HepG2 (cell line): ENCODE results near the gene RFC2. TPM values are rescaled to one million over a fixed set of nuclear protein-coding genes. Genes with fewer than 3 reads are reported as not detected.

ENCODE experiments used
- BORCS8-MEF2B ChIP-seq: sonication (generic); formaldehyde crosslinking; IDR thresholded peaks from 2 replicates; pipeline ENCODE4 v1.8.0; 2022; ENCODE audit warnings: mild to moderate bottlenecking, missing genetic modification reagents
- CREM ChIP-seq, 2 experiments: sonication (generic) in 1 of 2; formaldehyde crosslinking in 1 of 2; IDR thresholded peaks; 2 replicates each; pipeline versions ENCODE4 v1.4.0 to v1.6.1; 2016 to 2020; ENCODE audit warnings: antibody characterized with exemption in 1 of 2, mild to moderate bottlenecking in 1 of 2, missing genetic modification reagents in 1 of 2
- EZH2 ChIP-seq: conservative IDR thresholded peaks from 2 replicates; pipeline ENCODE4 v1.6.1; 2012; ENCODE audit warnings: mild to moderate bottlenecking, low read depth, low read length, moderate library complexity
- FOXK2 ChIP-seq: fragments of 450-650 bp; IDR thresholded peaks from 2 replicates; pipeline ENCODE4 v1.6.1; 2016
- MATR3 ChIP-seq: sonication (generic); formaldehyde crosslinking; IDR thresholded peaks from 2 replicates; pipeline ENCODE4 v1.4.0; 2020; ENCODE audit warnings: missing genetic modification reagents
- MTA1 ChIP-seq: sonication (generic); formaldehyde crosslinking; IDR thresholded peaks from 2 replicates; pipeline ENCODE4 v1.4.0; 2020; ENCODE audit warnings: missing genetic modification reagents, mild to moderate bottlenecking, borderline replicate concordance
- NFE2L1 ChIP-seq: sonication (generic); formaldehyde crosslinking; IDR thresholded peaks from 2 replicates; pipeline ENCODE4 v1.4.0; 2020; ENCODE audit warnings: missing genetic modification reagents, mild to moderate bottlenecking, borderline replicate concordance
- RBFOX2 ChIP-seq: fragments of 200-400 bp; formaldehyde crosslinking; IDR thresholded peaks from 2 replicates; pipeline ENCODE4 v1.6.1; 2017; ENCODE audit warnings: low read depth, mild to moderate bottlenecking, low read length
- RBM39 ChIP-seq: fragments of 200-400 bp; formaldehyde crosslinking; IDR thresholded peaks from one replicate; pipeline ENCODE4 v1.6.1; 2018; ENCODE audit warnings: antibody characterized with exemption, mild to moderate bottlenecking, low read depth, low read length; ENCODE audit not compliant: poor library complexity, severe bottlenecking
- TCF7L2 ChIP-seq: IDR thresholded peaks from 2 replicates; pipeline ENCODE4 v1.6.1; 2011; ENCODE audit warnings: mild to moderate bottlenecking, low read depth, low read length, moderate library complexity
- TP53 ChIP-seq: sonication (generic); formaldehyde crosslinking; conservative IDR thresholded peaks from 2 replicates; pipeline ENCODE4 v1.4.0; 2020; ENCODE audit warnings: missing genetic modification reagents
- TSC22D2 ChIP-seq: sonication (generic); formaldehyde crosslinking; IDR thresholded peaks from 2 replicates; pipeline ENCODE4 v1.5.1; 2020; ENCODE audit warnings: missing genetic modification reagents, mild to moderate bottlenecking, borderline replicate concordance
- ZNF205 ChIP-seq: IDR thresholded peaks from 2 replicates; pipeline ENCODE4 v1.6.1; 2018; ENCODE audit warnings: missing biosample characterization, missing genetic modification reagents
- ZNF263 ChIP-seq: sonication (generic); formaldehyde crosslinking; IDR thresholded peaks from 2 replicates; pipeline ENCODE4 v1.4.0; 2020; ENCODE audit warnings: missing genetic modification reagents
- ZNF484 ChIP-seq: sonication (generic); formaldehyde crosslinking; IDR thresholded peaks from 2 replicates; pipeline ENCODE4 v1.5.1; 2020; ENCODE audit warnings: mild to moderate bottlenecking, low read depth, missing genetic modification reagents, borderline replicate concordance
- ZNF619 ChIP-seq: sonication (generic); formaldehyde crosslinking; IDR thresholded peaks from 2 replicates; pipeline ENCODE4 v1.4.0; 2020; ENCODE audit warnings: mild to moderate bottlenecking, missing genetic modification reagents
- ZNF792 ChIP-seq: IDR thresholded peaks from 2 replicates; pipeline ENCODE4 v1.6.1; 2016
- polyA plus RNA-seq, 8 experiments: library from polyadenylated mRNA; depleted of rRNA in 3 of 8; stranded (reverse) in 7 of 8; unstranded in 1 of 8; fragments of >200 nt; fragmentation: Illumina TruSeq in 4 of 8; extraction: Trizol in 4 of 8; gene quantifications; 2 replicates each; pipeline versions ENCODE4 v1.2.1 to v1.2.3, GENCODE V29; 2011 to 2016; ENCODE audit warnings: low read depth in 4 of 8, missing spikeins in 1 of 8, mixed read lengths in 1 of 8; ENCODE audit not compliant: insufficient read depth in 1 of 8
- total RNA-seq, 5 experiments: library from RNA; depleted of rRNA; stranded (reverse); fragments of >200 nt; fragmentation: Illumina TruSeq; extraction: Trizol; gene quantifications; 2 replicates each; pipeline ENCODE4 v1.2.3, GENCODE V29; 2016; ENCODE audit warnings: low read depth in 1 of 5
- TF ChIP-seq, protein P1 (sequence below): sonication (generic); formaldehyde crosslinking; IDR thresholded peaks from 2 replicates; pipeline ENCODE4 v1.5.0; 2020; ENCODE audit warnings: mild to moderate bottlenecking, missing genetic modification reagents, moderate library complexity
- TF ChIP-seq, protein P2 (sequence below): sonication (generic); formaldehyde crosslinking; IDR thresholded peaks from 2 replicates; pipeline ENCODE4 v1.5.1; 2020; ENCODE audit warnings: missing genetic modification reagents, mild to moderate bottlenecking, borderline replicate concordance
- TF ChIP-seq, protein P3 (sequence below): conservative IDR thresholded peaks from 2 replicates; pipeline ENCODE4 v1.6.1; 2018; ENCODE audit warnings: missing genetic modification reagents
- TF ChIP-seq, protein P4 (sequence below): sonication (generic); formaldehyde crosslinking; IDR thresholded peaks from 2 replicates; pipeline ENCODE4 v1.4.0; 2020; ENCODE audit warnings: missing genetic modification reagents, low read depth, mild to moderate bottlenecking, borderline replicate concordance
- TF ChIP-seq, protein P5 (sequence below): IDR thresholded peaks from 2 replicates; pipeline ENCODE4 v1.6.1; 2012; ENCODE audit warnings: inconsistent platforms
- TF ChIP-seq, protein P6 (sequence below): sonication (generic); formaldehyde crosslinking; IDR thresholded peaks from 2 replicates; pipeline ENCODE4 v1.4.0; 2020; ENCODE audit warnings: missing genetic modification reagents

RFC2 gene
- total and polyA plus RNA-seq, 2 of the 13 experiments (the other 11 are each of a cell fraction or from before 2014, with no cell fraction given), result 14.6 to 43.5 TPM

DNA sequence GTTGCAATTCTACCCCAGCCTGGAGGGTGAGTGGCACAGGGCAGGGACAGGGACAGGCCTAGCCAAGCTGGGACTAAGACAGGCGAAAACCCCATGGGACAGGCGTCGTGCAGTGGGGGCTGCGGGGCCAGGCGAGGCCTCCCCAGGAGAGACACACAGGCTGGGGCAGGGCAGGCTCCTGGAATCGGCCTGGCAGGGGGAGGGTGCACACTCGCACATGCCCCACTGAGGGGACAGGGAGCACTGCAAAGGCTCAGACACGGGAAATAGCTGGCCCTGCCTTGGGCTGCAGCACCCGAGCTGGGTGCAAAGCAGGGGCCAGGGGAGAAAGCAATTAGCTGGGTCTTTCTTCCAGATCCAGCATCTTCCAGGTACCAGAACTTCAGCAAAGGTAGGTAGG is 34.0 kb downstream of the RFC2 start (continued):
- TF ChIP-seq, protein P1, sequence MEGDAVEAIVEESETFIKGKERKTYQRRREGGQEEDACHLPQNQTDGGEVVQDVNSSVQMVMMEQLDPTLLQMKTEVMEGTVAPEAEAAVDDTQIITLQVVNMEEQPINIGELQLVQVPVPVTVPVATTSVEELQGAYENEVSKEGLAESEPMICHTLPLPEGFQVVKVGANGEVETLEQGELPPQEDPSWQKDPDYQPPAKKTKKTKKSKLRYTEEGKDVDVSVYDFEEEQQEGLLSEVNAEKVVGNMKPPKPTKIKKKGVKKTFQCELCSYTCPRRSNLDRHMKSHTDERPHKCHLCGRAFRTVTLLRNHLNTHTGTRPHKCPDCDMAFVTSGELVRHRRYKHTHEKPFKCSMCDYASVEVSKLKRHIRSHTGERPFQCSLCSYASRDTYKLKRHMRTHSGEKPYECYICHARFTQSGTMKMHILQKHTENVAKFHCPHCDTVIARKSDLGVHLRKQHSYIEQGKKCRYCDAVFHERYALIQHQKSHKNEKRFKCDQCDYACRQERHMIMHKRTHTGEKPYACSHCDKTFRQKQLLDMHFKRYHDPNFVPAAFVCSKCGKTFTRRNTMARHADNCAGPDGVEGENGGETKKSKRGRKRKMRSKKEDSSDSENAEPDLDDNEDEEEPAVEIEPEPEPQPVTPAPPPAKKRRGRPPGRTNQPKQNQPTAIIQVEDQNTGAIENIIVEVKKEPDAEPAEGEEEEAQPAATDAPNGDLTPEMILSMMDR (CRISPR knock-in tag), result peak; percentile 22; the same call in 1 of the 2 replicates
- no peak for TF ChIP-seq CREM (IDR thresholded peaks at IDR 0.05)
- TF ChIP-seq CREM (CRISPR knock-in tag; IDR thresholded peaks at IDR 0.05), result no peak
- peak; percentile 87 for TF ChIP-seq ZNF263 (CRISPR knock-in tag)
- TF ChIP-seq FOXK2, result no peak
- TF ChIP-seq, protein P2, sequence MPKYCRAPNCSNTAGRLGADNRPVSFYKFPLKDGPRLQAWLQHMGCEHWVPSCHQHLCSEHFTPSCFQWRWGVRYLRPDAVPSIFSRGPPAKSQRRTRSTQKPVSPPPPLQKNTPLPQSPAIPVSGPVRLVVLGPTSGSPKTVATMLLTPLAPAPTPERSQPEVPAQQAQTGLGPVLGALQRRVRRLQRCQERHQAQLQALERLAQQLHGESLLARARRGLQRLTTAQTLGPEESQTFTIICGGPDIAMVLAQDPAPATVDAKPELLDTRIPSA (CRISPR knock-in tag), result no peak
- TF ChIP-seq, protein P3, sequence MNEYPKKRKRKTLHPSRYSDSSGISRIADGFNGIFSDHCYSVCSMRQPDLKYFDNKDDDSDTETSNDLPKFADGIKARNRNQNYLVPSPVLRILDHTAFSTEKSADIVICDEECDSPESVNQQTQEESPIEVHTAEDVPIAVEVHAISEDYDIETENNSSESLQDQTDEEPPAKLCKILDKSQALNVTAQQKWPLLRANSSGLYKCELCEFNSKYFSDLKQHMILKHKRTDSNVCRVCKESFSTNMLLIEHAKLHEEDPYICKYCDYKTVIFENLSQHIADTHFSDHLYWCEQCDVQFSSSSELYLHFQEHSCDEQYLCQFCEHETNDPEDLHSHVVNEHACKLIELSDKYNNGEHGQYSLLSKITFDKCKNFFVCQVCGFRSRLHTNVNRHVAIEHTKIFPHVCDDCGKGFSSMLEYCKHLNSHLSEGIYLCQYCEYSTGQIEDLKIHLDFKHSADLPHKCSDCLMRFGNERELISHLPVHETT (CRISPR knock-in tag), result no peak
- TF ChIP-seq MATR3 (CRISPR knock-in tag), result no peak
- TF ChIP-seq, protein P4, sequence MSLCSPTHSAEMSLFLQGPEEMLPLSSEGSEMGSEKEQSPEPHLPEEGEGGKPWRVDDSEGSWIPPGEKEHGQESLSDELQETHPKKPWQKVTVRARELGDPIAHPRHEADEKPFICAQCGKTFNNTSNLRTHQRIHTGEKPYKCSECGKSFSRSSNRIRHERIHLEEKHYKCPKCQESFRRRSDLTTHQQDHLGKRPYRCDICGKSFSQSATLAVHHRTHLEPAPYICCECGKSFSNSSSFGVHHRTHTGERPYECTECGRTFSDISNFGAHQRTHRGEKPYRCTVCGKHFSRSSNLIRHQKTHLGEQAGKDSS (CRISPR knock-in tag), result peak; percentile 93
- TF ChIP-seq, protein P5, sequence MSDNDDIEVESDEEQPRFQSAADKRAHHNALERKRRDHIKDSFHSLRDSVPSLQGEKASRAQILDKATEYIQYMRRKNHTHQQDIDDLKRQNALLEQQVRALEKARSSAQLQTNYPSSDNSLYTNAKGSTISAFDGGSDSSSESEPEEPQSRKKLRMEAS, result 0 out of 2 replicates have a peak, but pooled peaks have one; percentile 16
- no peak for TF ChIP-seq NFE2L1 (CRISPR knock-in tag)
- no peak for TF ChIP-seq TSC22D2 (CRISPR knock-in tag)
- TF ChIP-seq ZNF619 (CRISPR knock-in tag), result 0 out of 2 replicates have a peak, but pooled peaks have one; percentile 47
- TF ChIP-seq, protein P6, sequence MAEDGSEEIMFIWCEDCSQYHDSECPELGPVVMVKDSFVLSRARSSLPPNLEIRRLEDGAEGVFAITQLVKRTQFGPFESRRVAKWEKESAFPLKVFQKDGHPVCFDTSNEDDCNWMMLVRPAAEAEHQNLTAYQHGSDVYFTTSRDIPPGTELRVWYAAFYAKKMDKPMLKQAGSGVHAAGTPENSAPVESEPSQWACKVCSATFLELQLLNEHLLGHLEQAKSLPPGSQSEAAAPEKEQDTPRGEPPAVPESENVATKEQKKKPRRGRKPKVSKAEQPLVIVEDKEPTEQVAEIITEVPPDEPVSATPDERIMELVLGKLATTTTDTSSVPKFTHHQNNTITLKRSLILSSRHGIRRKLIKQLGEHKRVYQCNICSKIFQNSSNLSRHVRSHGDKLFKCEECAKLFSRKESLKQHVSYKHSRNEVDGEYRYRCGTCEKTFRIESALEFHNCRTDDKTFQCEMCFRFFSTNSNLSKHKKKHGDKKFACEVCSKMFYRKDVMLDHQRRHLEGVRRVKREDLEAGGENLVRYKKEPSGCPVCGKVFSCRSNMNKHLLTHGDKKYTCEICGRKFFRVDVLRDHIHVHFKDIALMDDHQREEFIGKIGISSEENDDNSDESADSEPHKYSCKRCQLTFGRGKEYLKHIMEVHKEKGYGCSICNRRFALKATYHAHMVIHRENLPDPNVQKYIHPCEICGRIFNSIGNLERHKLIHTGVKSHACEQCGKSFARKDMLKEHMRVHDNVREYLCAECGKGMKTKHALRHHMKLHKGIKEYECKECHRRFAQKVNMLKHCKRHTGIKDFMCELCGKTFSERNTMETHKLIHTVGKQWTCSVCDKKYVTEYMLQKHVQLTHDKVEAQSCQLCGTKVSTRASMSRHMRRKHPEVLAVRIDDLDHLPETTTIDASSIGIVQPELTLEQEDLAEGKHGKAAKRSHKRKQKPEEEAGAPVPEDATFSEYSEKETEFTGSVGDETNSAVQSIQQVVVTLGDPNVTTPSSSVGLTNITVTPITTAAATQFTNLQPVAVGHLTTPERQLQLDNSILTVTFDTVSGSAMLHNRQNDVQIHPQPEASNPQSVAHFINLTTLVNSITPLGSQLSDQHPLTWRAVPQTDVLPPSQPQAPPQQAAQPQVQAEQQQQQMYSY (CRISPR knock-in tag), result no peak
- no peak for TF ChIP-seq TCF7L2
- 0 out of 2 replicates have a peak, but pooled peaks have one; percentile 2 for TF ChIP-seq MTA1 (CRISPR knock-in tag)
- no peak for TF ChIP-seq ZNF484 (CRISPR knock-in tag)
- peak; percentile 38; the same call in 1 of the 2 replicates for TF ChIP-seq BORCS8-MEF2B (CRISPR knock-in tag)
- no peak for TF ChIP-seq TP53 (CRISPR knock-in tag)
- TF ChIP-seq EZH2, result no peak
- TF ChIP-seq ZNF205 (CRISPR knock-in tag), result no peak
- no peak for TF ChIP-seq ZNF792 (CRISPR knock-in tag)
- peak; percentile 12 for TF ChIP-seq RBM39
- TF ChIP-seq RBFOX2, result peak; percentile 50; the same call in 1 of the 2 replicates
